Measurements from ENCODE around the gene PCDHB10. TPM values are rescaled to one million over a fixed set of nuclear protein-coding genes. Genes with fewer than 3 reads are reported as not detected.
"Not testable (repeated sequence)": the region's sequence is repeated elsewhere in the genome, so short reads cannot be mapped to it uniquely, and the experiment has no call there.

The PCDHB10 gene
- total RNA-seq, 2 donors from 2014 or later, result 0.17 to 1.1 TPM

DNA sequence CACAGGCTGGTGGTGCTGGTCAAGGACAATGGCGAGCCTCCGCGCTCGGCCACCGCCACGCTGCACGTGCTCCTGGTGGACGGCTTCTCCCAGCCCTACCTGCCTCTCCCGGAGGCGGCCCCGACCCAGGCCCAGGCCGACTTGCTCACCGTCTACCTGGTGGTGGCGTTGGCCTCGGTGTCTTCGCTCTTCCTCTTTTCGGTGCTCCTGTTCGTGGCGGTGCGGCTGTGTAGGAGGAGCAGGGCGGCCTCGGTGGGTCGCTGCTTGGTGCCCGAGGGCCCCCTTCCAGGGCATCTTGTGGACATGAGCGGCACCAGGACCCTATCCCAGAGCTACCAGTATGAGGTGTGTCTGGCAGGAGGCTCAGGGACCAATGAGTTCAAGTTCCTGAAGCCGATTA is 23.9 kb downstream of the PCDHB10 start:
- H3K4me1 ChIP-seq; H3K9ac ChIP-seq (ENCODE audit: low read depth in 2 of 2, low read length in 2 of 2); H3K27ac ChIP-seq; H3K9me3 ChIP-seq; H3K4me3 ChIP-seq; DNase-seq; H3K27me3 ChIP-seq; intact Hi-C loops (cut with DNase I); H3K36me3 ChIP-seq: not testable (repeated sequence)

DNA sequence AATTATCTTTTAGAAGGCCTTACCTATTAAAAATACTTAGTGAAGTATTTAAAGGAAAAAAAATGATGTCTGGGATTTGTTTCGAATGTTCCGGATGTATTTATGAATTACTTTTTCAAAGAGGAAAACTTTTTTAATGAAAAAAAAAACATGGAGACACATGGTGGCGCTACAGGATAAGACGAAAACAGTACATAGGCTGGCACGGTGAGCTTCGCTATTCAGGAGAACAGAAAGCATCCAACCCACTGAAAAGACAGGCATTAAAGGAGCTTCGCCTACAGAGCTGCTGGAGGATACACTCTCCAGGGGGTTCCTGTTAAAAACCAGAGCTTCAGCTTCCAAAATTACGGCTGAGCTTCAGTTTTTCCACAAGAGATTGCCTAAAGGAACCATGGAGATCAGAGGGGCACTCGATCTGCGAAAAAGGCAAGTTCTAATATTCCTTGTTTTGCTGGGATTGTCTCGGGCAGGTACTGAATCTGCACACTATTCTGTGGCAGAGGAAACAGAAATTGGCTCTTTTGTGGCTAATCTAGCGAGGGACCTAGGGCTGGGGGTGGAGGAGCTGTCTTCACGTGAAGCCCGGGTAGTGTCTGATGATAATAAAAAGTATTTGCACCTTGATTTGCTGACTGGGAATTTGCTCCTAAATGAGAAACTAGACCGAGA is 31.1 kb downstream of the PCDHB10 start, which contains the start of gene PCDHB14:
Gene PCDHB14, plus strand, starts transcription at position 232 of the 672 bp plus-strand sequence. Its CDS starts 163 bp downstream, at position 395.
- H3K9me3 ChIP-seq, result no peaks in the 10 kb centered on the region
- peak within 1 kb of the TSS in 1 of 2 donors; percentile 2 for H3K9ac ChIP-seq (ENCODE audit: low read depth in 2 of 2, low read length in 2 of 2)
- H3K4me3 ChIP-seq, result no peak within 1 kb of the TSS

DNA sequence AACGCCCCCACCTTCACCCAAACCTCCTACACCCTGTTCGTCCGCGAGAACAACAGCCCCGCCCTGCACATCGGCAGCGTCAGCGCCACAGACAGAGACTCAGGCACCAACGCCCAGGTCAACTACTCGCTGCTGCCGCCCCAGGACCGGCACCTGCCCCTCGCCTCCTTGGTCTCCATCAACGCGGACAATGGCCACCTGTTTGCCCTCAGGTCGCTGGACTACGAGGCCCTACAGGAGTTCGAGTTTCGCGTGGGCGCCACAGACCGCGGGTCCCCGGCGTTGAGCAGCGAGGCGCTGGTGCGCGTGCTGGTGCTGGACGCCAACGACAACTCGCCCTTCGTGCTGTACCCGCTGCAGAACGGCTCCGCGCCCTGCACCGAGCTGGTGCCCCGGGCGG is 32.7 kb downstream of the PCDHB10 start:
- H3K36me3 ChIP-seq; H3K4me1 ChIP-seq; H3K27me3 ChIP-seq; DNase-seq; intact Hi-C loops (cut with DNase I); H3K27ac ChIP-seq; H3K9ac ChIP-seq (ENCODE audit: low read depth in 2 of 2, low read length in 2 of 2); H3K4me3 ChIP-seq; H3K9me3 ChIP-seq: not testable (repeated sequence)

More for the DNA sequence above, 31.1 kb downstream of the PCDHB10 start, which contains the start of gene PCDHB14:
- DNase-seq, result no peak
- TF ChIP-seq, protein P1, sequence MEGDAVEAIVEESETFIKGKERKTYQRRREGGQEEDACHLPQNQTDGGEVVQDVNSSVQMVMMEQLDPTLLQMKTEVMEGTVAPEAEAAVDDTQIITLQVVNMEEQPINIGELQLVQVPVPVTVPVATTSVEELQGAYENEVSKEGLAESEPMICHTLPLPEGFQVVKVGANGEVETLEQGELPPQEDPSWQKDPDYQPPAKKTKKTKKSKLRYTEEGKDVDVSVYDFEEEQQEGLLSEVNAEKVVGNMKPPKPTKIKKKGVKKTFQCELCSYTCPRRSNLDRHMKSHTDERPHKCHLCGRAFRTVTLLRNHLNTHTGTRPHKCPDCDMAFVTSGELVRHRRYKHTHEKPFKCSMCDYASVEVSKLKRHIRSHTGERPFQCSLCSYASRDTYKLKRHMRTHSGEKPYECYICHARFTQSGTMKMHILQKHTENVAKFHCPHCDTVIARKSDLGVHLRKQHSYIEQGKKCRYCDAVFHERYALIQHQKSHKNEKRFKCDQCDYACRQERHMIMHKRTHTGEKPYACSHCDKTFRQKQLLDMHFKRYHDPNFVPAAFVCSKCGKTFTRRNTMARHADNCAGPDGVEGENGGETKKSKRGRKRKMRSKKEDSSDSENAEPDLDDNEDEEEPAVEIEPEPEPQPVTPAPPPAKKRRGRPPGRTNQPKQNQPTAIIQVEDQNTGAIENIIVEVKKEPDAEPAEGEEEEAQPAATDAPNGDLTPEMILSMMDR (IDR thresholded peaks at IDR 0.05), result no peak
- Histone ChIP-seq H3K27me3 (no peaks in the 10 kb centered on the region), H3K4me1 (no peaks in the 10 kb centered on the region), H3K27ac (no peak within 1 kb of the TSS), H3K36me3 (no peaks in the 10 kb centered on the region)
- intact Hi-C loops (cut with DNase I), result no loop called here

DNA sequence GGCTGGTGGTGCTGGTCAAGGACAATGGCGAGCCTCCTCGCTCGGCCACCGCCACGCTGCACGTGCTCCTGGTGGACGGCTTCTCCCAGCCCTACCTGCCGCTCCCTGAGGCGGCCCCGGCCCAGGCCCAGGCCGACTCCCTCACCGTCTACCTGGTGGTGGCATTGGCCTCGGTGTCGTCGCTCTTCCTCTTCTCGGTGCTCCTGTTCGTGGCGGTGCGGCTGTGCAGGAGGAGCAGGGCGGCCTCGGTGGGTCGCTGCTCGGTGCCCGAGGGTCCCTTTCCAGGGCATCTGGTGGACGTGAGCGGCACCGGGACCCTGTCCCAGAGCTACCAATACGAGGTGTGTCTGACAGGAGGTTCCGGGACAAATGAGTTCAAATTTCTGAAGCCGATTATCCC is 33.3 kb downstream of the PCDHB10 start:
- H3K27me3 ChIP-seq; DNase-seq; H3K36me3 ChIP-seq; H3K27ac ChIP-seq; H3K4me3 ChIP-seq; H3K4me1 ChIP-seq; H3K9ac ChIP-seq (ENCODE audit: low read depth in 2 of 2, low read length in 2 of 2); intact Hi-C loops (cut with DNase I); H3K9me3 ChIP-seq: not testable (repeated sequence)

DNA sequence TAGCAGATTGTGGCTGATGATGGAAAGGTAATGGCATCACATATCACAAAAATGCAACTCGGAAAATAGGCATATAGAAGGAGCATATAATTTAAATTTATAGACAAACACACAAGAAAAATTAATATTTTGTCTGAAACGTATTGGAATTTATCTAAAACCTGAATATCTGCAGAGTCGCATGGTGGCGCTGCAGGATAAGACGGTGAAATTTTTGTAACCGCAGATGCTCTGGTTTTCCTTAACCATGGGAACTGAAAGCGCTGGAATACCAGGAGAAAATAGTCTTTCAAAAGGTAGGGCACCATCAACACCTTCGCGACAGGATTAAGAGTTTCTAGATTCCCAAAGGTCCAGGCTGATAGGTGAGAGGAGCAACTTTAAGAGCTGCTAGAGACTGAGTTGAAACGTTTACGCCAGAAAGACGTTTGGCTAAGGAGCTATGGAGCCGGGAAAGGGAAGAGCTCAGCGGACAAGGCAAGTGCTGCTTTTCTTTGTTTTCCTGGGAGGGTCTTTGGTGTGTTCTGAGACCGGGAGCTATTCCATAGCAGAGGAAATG is 42.0 kb downstream of the PCDHB10 start:
- intact Hi-C loops (cut with DNase I), result no loop called here
- TF ChIP-seq, protein P1 (IDR thresholded peaks at IDR 0.05), result no peak
- Histone ChIP-seq H3K4me1 (no peaks in the 10 kb centered on the region), H3K36me3 (no peaks in the 10 kb centered on the region), H3K27me3 (no peaks in the 10 kb centered on the region), H3K4me3 (no peak overlapping the region), H3K27ac (no peak overlapping the region), H3K9ac (ENCODE audit: low read depth in 2 of 2, low read length in 2 of 2) (no peak overlapping the region), H3K9me3 (peaks cover 5% of the 10 kb centered on the region)
- DNase-seq, result no peak

DNA sequence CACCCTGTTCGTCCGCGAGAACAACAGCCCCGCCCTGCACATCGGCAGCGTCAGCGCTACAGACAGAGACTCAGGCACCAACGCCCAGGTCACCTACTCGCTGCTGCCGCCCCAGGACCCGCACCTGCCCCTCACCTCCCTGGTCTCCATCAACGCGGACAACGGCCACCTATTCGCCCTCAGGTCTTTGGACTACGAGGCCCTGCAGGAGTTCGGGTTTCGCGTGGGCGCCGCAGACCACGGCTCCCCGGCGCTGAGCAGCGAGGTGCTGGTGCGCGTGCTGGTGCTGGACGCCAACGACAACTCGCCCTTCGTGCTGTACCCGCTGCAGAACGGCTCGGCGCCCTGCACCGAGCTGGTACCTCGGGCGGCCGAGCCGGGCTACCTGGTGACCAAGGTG is 43.8 kb downstream of the PCDHB10 start:
- H3K4me3 ChIP-seq; H3K27ac ChIP-seq; H3K9ac ChIP-seq (ENCODE audit: low read depth in 2 of 2, low read length in 2 of 2); DNase-seq; intact Hi-C loops (cut with DNase I); H3K36me3 ChIP-seq; H3K27me3 ChIP-seq; H3K4me1 ChIP-seq: not testable (repeated sequence)
- H3K9me3 ChIP-seq, result peaks cover 12% of the 10 kb centered on the region

DNA sequence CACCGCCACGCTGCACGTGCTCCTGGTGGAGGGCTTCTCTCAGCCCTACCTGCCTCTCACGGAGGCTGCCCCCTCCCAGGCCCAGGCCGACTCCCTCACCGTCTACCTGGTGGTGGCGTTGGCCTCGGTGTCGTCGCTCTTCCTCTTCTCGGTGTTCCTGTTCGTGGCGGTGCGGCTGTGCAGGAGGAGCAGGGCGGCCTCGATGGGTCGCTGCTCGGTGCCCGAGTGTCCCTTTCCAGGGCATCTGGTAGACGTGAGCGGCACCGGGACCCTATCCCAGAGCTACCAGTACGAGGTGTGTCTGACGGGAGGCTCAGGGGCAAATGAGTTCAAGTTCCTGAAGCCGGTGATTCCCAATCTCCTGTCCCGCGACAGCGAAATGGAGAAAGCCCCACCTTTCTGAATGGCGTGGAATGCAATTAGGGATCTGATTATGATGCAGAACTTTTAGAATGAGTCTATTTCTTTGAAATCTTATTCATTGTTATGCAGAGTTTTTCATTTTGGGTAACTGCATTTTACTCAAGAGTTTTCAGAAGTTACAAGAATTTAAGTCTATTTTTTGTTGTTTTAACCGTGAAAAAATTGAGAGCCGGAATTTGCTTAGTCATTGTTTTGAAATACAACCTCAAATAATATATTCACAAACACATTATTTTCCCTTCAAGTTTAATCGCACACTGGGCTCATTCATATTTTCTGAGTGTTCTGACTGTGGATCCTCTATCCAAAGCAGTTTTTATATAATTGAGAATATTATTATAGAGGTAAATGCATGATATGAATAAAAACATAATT is 44.6 kb downstream of the PCDHB10 start:
- DNase-seq, result no peak
- Histone ChIP-seq H3K4me3 (no peak overlapping the region), H3K9ac (ENCODE audit: low read depth in 2 of 2, low read length in 2 of 2) (no peak overlapping the region), H3K36me3 (no peaks in the 10 kb centered on the region), H3K27me3 (no peaks in the 10 kb centered on the region), H3K9me3 (peaks cover 12% of the 10 kb centered on the region), H3K27ac (no peak overlapping the region), H3K4me1 (no peaks in the 10 kb centered on the region)
- TF ChIP-seq, protein P1 (IDR thresholded peaks at IDR 0.05), result no peak
- intact Hi-C loops (cut with DNase I), result no loop called here
